Transverse colon (tissue), 4 donors: ENCODE measurements around the gene SNRPA1. TPM values are rescaled to one million over a fixed set of nuclear protein-coding genes. Genes with fewer than 3 reads are reported as not detected.

ENCODE experiments used
- DNase-seq: peaks from one replicate; pipeline ENCODE4 v3.0.0-alpha.2; 2019
- H3K27ac ChIP-seq, 4 donors: fragments of 200-600 bp; sonication (generic); 2 replicates each; pipeline ENCODE4 v1.5.1; 2016 to 2018; ENCODE audit warnings: inconsistent platforms in 4 of 4
- H3K27me3 ChIP-seq: fragments of 200-600 bp; sonication (generic); 2 replicates; pipeline ENCODE4 v1.5.1; 2017; ENCODE audit warnings: inconsistent platforms
- H3K36me3 ChIP-seq, 4 donors: fragments of 200-600 bp; sonication (generic); 2 replicates each; pipeline ENCODE4 v1.5.1; 2017 to 2019; ENCODE audit warnings: inconsistent platforms in 4 of 4
- H3K4me1 ChIP-seq, 4 donors: fragments of 200-600 bp; sonication (generic); 2 replicates each; pipeline ENCODE4 v1.5.1; 2017 to 2020; ENCODE audit warnings: inconsistent platforms in 4 of 4
- H3K4me3 ChIP-seq, 4 donors: fragments of 200-600 bp; sonication (generic); 1 replicate in 1 of 4; 2 replicates in 3 of 4; pipeline versions ENCODE4 v1.5.1 to v1.6.1; 2017 to 2019; ENCODE audit warnings: inconsistent platforms in 4 of 4
- H3K9me3 ChIP-seq, 2 donors: fragments of 200-600 bp; sonication (generic); 2 replicates each; pipeline ENCODE4 v1.5.1; 2017 to 2019; ENCODE audit warnings: inconsistent platforms in 2 of 2
- EP300 ChIP-seq: sonication (generic); formaldehyde crosslinking; IDR thresholded peaks from one replicate; pipeline ENCODE4 v1.6.1; 2017; ENCODE audit warnings: antibody characterized with exemption, low read depth
- POLR2A ChIP-seq: fragments of 450-650 bp; IDR thresholded peaks from one replicate; pipeline ENCODE4 v1.6.1; 2016; ENCODE audit warnings: antibody characterized with exemption, mild to moderate bottlenecking, moderate library complexity
- POLR2AphosphoS5 ChIP-seq, 3 donors: sonication (generic); formaldehyde crosslinking; IDR thresholded peaks; one replicate each; pipeline ENCODE4 v1.6.1; 2016; ENCODE audit warnings: antibody characterized with exemption in 3 of 3
- WGBS, 2 donors: methylation state at CpG; one replicate each; pipeline ENCODE4 v1.1.5; 2018; ENCODE audit warnings: low coverage in 1 of 2; 5-methylcytosine and 5-hydroxymethylcytosine counted together
- in situ Hi-C, 4 donors: fragments of 200-750 bp; cut with MboI; loops; one replicate each; pipeline versions ENCODE4 v1.15.0 to v1.15.1; 2017; ENCODE audit warnings: low sequenced_read_pairs in 3 of 4, low pct_ligation_motif_present in 1 of 4, low pct_unique_long_range_greater_than_20kb in 1 of 4
- intact Hi-C: fragments of 100-400 bp; cut with DNase I; formaldehyde crosslinking; loops from one replicate; pipeline ENCODE4 v1.15.1; 2023; ENCODE audit warnings: low total_unique reads
- total RNA-seq, 4 donors: library from RNA; depleted of rRNA; stranded (reverse); fragments of >200 nt; gene quantifications; one replicate each; pipeline ENCODE4 v1.1.0, GENCODE V29; 2016
- TF ChIP-seq, protein P1 (sequence below), 5 experiments: fragments of 200-600 bp in 3 of 5; fragments of 450-650 bp in 2 of 5; sonication (generic) in 3 of 5; IDR thresholded peaks; 1 replicate in 2 of 5; 2 replicates in 3 of 5; pipeline ENCODE4 v1.5.1; 2016 to 2017; ENCODE audit warnings: antibody characterized with exemption in 5 of 5, inconsistent platforms in 3 of 5, mild to moderate bottlenecking in 2 of 5, moderate library complexity in 1 of 5

The SNRPA1 gene
- total RNA-seq, 4 donors from 2014 or later: 7.8 to 54.0 (median 25.8) TPM

DNA sequence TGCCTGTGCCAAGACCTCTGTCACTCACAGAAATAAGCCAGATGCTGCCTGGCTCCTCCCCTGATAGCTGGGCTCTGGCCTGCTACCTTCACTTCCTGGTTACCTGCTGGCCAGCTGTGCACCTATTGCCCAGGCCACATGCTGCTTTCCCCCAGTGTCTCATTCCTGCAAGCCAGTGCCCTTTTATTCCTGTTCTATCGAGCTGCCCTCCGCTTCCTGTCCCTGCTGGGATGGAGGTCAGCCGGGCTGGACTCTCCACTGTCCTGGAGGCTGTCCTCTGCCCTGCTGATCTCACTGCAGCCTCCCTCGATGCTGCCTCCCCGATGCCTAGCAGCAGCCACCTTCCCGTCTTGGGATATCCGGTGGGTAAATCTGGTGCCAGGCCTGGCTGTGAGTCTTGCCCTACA, 37.0 kb upstream of the SNRPA1 start:
- Histone ChIP-seq H3K4me3 (no peak overlapping the region), H3K36me3 (no peaks in the 10 kb centered on the region), H3K4me1 (no peaks in the 10 kb centered on the region), H3K9me3 (no peaks in the 10 kb centered on the region), H3K27me3 (no peaks in the 10 kb centered on the region), H3K27ac (no peak overlapping the region)
- WGBS, 2 donors: 90 to 92% methylated on average over 6 to 7 of the region's 7 CpGs
- intact Hi-C loops (no loop called here), in situ Hi-C loops (no loop called here)
- DNase-seq: no peak
- TF ChIP-seq, protein P1, sequence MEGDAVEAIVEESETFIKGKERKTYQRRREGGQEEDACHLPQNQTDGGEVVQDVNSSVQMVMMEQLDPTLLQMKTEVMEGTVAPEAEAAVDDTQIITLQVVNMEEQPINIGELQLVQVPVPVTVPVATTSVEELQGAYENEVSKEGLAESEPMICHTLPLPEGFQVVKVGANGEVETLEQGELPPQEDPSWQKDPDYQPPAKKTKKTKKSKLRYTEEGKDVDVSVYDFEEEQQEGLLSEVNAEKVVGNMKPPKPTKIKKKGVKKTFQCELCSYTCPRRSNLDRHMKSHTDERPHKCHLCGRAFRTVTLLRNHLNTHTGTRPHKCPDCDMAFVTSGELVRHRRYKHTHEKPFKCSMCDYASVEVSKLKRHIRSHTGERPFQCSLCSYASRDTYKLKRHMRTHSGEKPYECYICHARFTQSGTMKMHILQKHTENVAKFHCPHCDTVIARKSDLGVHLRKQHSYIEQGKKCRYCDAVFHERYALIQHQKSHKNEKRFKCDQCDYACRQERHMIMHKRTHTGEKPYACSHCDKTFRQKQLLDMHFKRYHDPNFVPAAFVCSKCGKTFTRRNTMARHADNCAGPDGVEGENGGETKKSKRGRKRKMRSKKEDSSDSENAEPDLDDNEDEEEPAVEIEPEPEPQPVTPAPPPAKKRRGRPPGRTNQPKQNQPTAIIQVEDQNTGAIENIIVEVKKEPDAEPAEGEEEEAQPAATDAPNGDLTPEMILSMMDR (IDR thresholded peaks at IDR 0.05): no peak
- TF ChIP-seq POLR2A (no peak), POLR2AphosphoS5 (IDR thresholded peaks at IDR 0.05) (no peak), EP300 (no peak)

DNA sequence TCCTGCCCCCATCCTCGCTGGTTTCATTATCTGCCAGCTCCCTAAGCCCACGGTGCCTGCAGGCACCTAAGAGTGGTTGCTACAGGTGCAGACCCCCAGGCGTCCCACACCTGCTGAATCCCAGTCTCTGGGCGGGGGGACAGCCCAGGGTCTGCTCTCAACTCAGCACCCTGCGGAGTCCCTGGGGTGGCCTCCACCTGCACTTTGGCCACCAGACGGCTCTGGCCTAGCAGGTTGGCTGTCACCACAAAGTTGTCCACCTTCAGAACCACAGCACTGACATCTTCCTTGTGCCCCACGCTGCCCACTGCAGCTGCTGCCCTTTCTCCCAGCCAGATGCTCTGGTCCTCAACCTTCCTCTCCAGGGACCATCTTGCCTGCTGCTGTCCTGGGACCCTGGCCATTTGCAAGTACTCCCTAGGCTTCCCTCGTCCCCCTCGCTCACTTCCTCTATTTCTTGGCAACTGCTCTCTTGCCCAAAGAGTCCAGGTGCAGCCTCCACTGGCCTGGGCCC, 34.9 kb upstream of the SNRPA1 start:
- Histone ChIP-seq H3K4me3 (no peak overlapping the region), H3K27ac (no peak overlapping the region), H3K9me3 (no peaks in the 10 kb centered on the region), H3K36me3 (no peaks in the 10 kb centered on the region), H3K4me1 (peaks cover 0 to under 1% (median 0%) of the 10 kb centered on the region in 4 donors), H3K27me3 (no peaks in the 10 kb centered on the region)
- WGBS, 2 donors: 55 to 83% methylated on average over 2 to 9 of the region's 9 CpGs
- in situ Hi-C loops (no loop called here), intact Hi-C loops (no loop called here)
- TF ChIP-seq EP300: no peak
- TF ChIP-seq POLR2AphosphoS5 (IDR thresholded peaks at IDR 0.05): no peak
- no peak for TF ChIP-seq POLR2A
- TF ChIP-seq, protein P1 (IDR thresholded peaks at IDR 0.05): no peak
- no peak for DNase-seq

- no peak overlapping the region for H3K27ac ChIP-seq
- H3K4me3 ChIP-seq: no peak overlapping the region
- DNase-seq: no peak
- WGBS, 2 donors: 82% methylated on average over 14 of the region's 14 CpGs; no CpG with 5 or more reads in 1 of the 2 donors
- H3K9me3 ChIP-seq: no peaks in the 10 kb centered on the region
- H3K27me3 ChIP-seq: no peaks in the 10 kb centered on the region
- TF ChIP-seq, protein P1 (IDR thresholded peaks at IDR 0.05): no peak
- TF ChIP-seq EP300 (no peak), POLR2AphosphoS5 (IDR thresholded peaks at IDR 0.05) (no peak), POLR2A (no peak)
- peaks cover 0 to 3% (median 0%) of the 10 kb centered on the region in 4 donors for H3K4me1 ChIP-seq
- in situ Hi-C loops (no loop called here), intact Hi-C loops (no loop called here)
- H3K36me3 ChIP-seq: no peaks in the 10 kb centered on the region
Observed at GRCh38 chr15:101329309-101329863, 34.3 kb upstream of the SNRPA1 start.

DNA sequence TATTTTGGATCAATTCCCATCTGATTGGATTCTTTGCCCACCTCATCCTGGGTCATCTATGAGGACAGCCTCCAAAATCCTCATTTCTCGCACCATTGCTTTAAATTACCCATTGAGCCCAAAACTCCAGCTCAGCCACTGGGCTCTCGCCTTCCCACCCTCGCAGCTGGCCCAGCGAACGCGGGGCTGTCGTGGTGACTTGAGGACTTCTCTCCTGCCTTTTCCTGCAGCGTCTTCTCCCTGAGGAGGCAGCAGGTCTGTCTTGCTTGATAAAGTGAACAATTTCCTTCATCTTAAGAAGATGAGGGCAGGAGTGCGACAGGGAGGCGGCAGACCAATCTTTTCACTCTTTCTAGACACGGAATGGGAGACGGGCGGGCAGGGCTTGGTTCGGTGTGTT, 33.0 kb upstream of the SNRPA1 start:
- TF ChIP-seq, protein P1 (IDR thresholded peaks at IDR 0.05): no peak
- TF ChIP-seq EP300 (no peak), POLR2AphosphoS5 (IDR thresholded peaks at IDR 0.05) (no peak), POLR2A (no peak)
- WGBS, 2 donors: 88% methylated on average over 14 of the region's 14 CpGs; no CpG with 5 or more reads in 1 of the 2 donors
- in situ Hi-C loops (no loop called here), intact Hi-C loops (no loop called here)
- H3K4me1 ChIP-seq: peaks cover 0 to 3% (median 0%) of the 10 kb centered on the region in 4 donors
- H3K9me3 ChIP-seq: no peaks in the 10 kb centered on the region
- no peaks in the 10 kb centered on the region for H3K36me3 ChIP-seq
- no peak for DNase-seq
- H3K27ac ChIP-seq: no peak overlapping the region
- no peak overlapping the region for H3K4me3 ChIP-seq
- H3K27me3 ChIP-seq: no peaks in the 10 kb centered on the region
